Activated T-cell treated with anti-CD3 and anti-CD28 coated beads, Interleukin-2, amount 50 U/mL, for 4 hours (primary cell): Measurements from ENCODE around the gene SPI1. TPM values are rescaled to one million over a fixed set of nuclear protein-coding genes. Genes with fewer than 3 reads are reported as not detected.

Experiments used
- ATAC-seq, 2 donors: fragments of 200-7000 bp; cut with Tn5 transposase; one replicate each; pipeline ENCODE4 v1.10.0; 2021
- DNase-seq: peaks from one replicate; pipeline ENCODE4 v3.0.0-alpha.2; 2020
- H3K27me3 Mint-ChIP-seq: one replicate; pipeline ENCODE4 v1.8.0; 2021; ENCODE audit warnings: low read depth, mixed read lengths
- H3K36me3 Mint-ChIP-seq: one replicate; pipeline ENCODE4 v1.8.0; 2022; ENCODE audit warnings: mixed read lengths; ENCODE audit not compliant: insufficient read depth
- H3K4me1 Mint-ChIP-seq: one replicate; pipeline ENCODE4 v1.8.0; 2021; ENCODE audit warnings: low read depth, mixed read lengths
- H3K4me3 Mint-ChIP-seq: one replicate; pipeline ENCODE4 v1.8.0; 2021; ENCODE audit warnings: mild to moderate bottlenecking, moderate library complexity, mixed read lengths
- H3K9me3 Mint-ChIP-seq: one replicate; pipeline ENCODE4 v1.8.0; 2021; ENCODE audit warnings: mixed read lengths
- total RNA-seq, 3 donors: library from RNA; stranded (reverse); gene quantifications; one replicate each; pipeline ENCODE4 v1.2.1, GENCODE V29; 2021

The SPI1 gene
- total RNA-seq, 3 donors from 2014 or later, result 0.74 to 2.3 (median 1.1) TPM

- Mint-ChIP-seq H3K27me3 (no peaks in the 10 kb centered on the region), H3K36me3 (peaks cover 6% of the 10 kb centered on the region), H3K4me3 (no peak overlapping the region), H3K4me1 (peaks cover 19% of the 10 kb centered on the region), H3K9me3 (no peaks in the 10 kb centered on the region)
- DNase-seq (no peak), ATAC-seq (no peak)
Observed at GRCh38 chr11:47410370-47411264, 32.3 kb upstream of the SPI1 start.

- Mint-ChIP-seq H3K4me3 (peak overlapping the region; percentile 91), H3K36me3 (peaks cover 6% of the 10 kb centered on the region), H3K9me3 (no peaks in the 10 kb centered on the region), H3K4me1 (peaks cover 19% of the 10 kb centered on the region), H3K27me3 (no peaks in the 10 kb centered on the region)
- ATAC-seq, result no peak
- DNase-seq, result no peak
Observed at GRCh38 chr11:47409440-47410369, 31.4 kb upstream of the SPI1 start.

GRCh38 chr11:47408598-47409439 is 30.5 kb upstream of the SPI1 start:
- H3K4me1 Mint-ChIP-seq, result peaks cover 19% of the 10 kb centered on the region
- ATAC-seq (no peak), DNase-seq (no peak)
- peak overlapping the region; percentile 91 for H3K4me3 Mint-ChIP-seq
- no peaks in the 10 kb centered on the region for H3K9me3 Mint-ChIP-seq
- no peaks in the 10 kb centered on the region for H3K27me3 Mint-ChIP-seq
- H3K36me3 Mint-ChIP-seq, result peaks cover 2% of the 10 kb centered on the region

GRCh38 chr11:47407746-47408590 is 29.6 kb upstream of the SPI1 start, which contains the start of gene SLC39A13:
Gene SLC39A13 (plus strand): TSS chr11:47408590. CDS start chr11:47410095, 1,505 bp downstream.
- Mint-ChIP-seq H3K27me3 (no peaks in the 10 kb centered on the region), H3K4me1 (peaks cover 19% of the 10 kb centered on the region), H3K4me3 (peak within 1 kb of the TSS; percentile 91), H3K9me3 (no peaks in the 10 kb centered on the region), H3K36me3 (no peaks in the 10 kb centered on the region)
- ATAC-seq (peak; percentile 88 to 89), DNase-seq (peak; percentile 90)

GRCh38 chr11:47406896-47407745 is 28.8 kb upstream of the SPI1 start:
- DNase-seq (no peak), ATAC-seq (no peak)
- peak overlapping the region; percentile 88 for H3K4me3 Mint-ChIP-seq
- no peaks in the 10 kb centered on the region for H3K36me3 Mint-ChIP-seq
- H3K4me1 Mint-ChIP-seq, result peaks cover 19% of the 10 kb centered on the region
- no peaks in the 10 kb centered on the region for H3K27me3 Mint-ChIP-seq
- no peaks in the 10 kb centered on the region for H3K9me3 Mint-ChIP-seq

- Mint-ChIP-seq H3K4me1 (peaks cover 27% of the 10 kb centered on the region), H3K36me3 (no peaks in the 10 kb centered on the region), H3K9me3 (no peaks in the 10 kb centered on the region), H3K4me3 (no peak overlapping the region), H3K27me3 (no peaks in the 10 kb centered on the region)
- ATAC-seq (no peak), DNase-seq (no peak)
Observed at GRCh38 chr11:47403571-47403970, 25.2 kb upstream of the SPI1 start.

GRCh38 chr11:47403135-47403534 is 24.8 kb upstream of the SPI1 start:
- no peaks in the 10 kb centered on the region for H3K36me3 Mint-ChIP-seq
- no peak for DNase-seq

GRCh38 chr11:47400768-47401279 is 22.5 kb upstream of the SPI1 start:
- peak overlapping the region; percentile 74 for H3K4me3 Mint-ChIP-seq
- DNase-seq, result no peak
- no peaks in the 10 kb centered on the region for H3K9me3 Mint-ChIP-seq
- ATAC-seq, result peak in 1 of 2 donors; percentile 20
- no peaks in the 10 kb centered on the region for H3K27me3 Mint-ChIP-seq
- peaks cover 25% of the 10 kb centered on the region for H3K4me1 Mint-ChIP-seq
- no peaks in the 10 kb centered on the region for H3K36me3 Mint-ChIP-seq

More at GRCh38 chr11:47403135-47403534, 24.8 kb upstream of the SPI1 start:
- no peak overlapping the region for H3K4me3 Mint-ChIP-seq
- no peaks in the 10 kb centered on the region for H3K27me3 Mint-ChIP-seq
- peaks cover 31% of the 10 kb centered on the region for H3K4me1 Mint-ChIP-seq
- ATAC-seq, result no peak
- H3K9me3 Mint-ChIP-seq, result no peaks in the 10 kb centered on the region

GRCh38 chr11:47399860-47400767 is 21.8 kb upstream of the SPI1 start:
- H3K36me3 Mint-ChIP-seq, result no peaks in the 10 kb centered on the region
- DNase-seq (no peak), ATAC-seq (peak; percentile 78 to 87)
- H3K27me3 Mint-ChIP-seq, result no peaks in the 10 kb centered on the region
- H3K9me3 Mint-ChIP-seq, result no peaks in the 10 kb centered on the region
- H3K4me1 Mint-ChIP-seq, result peaks cover 32% of the 10 kb centered on the region
- peak overlapping the region; percentile 74 for H3K4me3 Mint-ChIP-seq

GRCh38 chr11:47398551-47398950 is 20.2 kb upstream of the SPI1 start:
- H3K4me1 Mint-ChIP-seq, result peaks cover 46% of the 10 kb centered on the region
- no peaks in the 10 kb centered on the region for H3K9me3 Mint-ChIP-seq
- ATAC-seq, result no peak
- no peaks in the 10 kb centered on the region for H3K36me3 Mint-ChIP-seq
- H3K27me3 Mint-ChIP-seq, result no peaks in the 10 kb centered on the region
- no peak overlapping the region for H3K4me3 Mint-ChIP-seq
- no peak for DNase-seq

GRCh38 chr11:47398011-47398410 is 19.7 kb upstream of the SPI1 start:
- H3K36me3 Mint-ChIP-seq, result no peaks in the 10 kb centered on the region
- no peaks in the 10 kb centered on the region for H3K27me3 Mint-ChIP-seq
- no peaks in the 10 kb centered on the region for H3K9me3 Mint-ChIP-seq
- H3K4me3 Mint-ChIP-seq, result no peak overlapping the region
- H3K4me1 Mint-ChIP-seq, result peaks cover 49% of the 10 kb centered on the region
- no peak for DNase-seq
- no peak for ATAC-seq

- Mint-ChIP-seq H3K36me3 (no peaks in the 10 kb centered on the region), H3K27me3 (no peaks in the 10 kb centered on the region), H3K4me3 (no peak overlapping the region), H3K4me1 (peaks cover 50% of the 10 kb centered on the region), H3K9me3 (no peaks in the 10 kb centered on the region)
- no peak for DNase-seq
- ATAC-seq, result no peak
Observed at GRCh38 chr11:47396049-47396320, 17.6 kb upstream of the SPI1 start.
